NCI-H82 (cell line): ENCODE measurements around the gene MYT1.
A peak's percentile ranks its signal among the peaks of the same experiment; 100 is the strongest.

Experiments used
- DNase-seq: peaks from one replicate; lab custom pipeline; 2025; lab: John Stamatoyannopoulos, UW

MYT1 gene

GRCh38 chr20:64153861-64154589 lies 10.2 kb upstream of the MYT1 start:
- DNase-seq, result no peak

- DNase-seq, result no peak
Measured at GRCh38 chr20:64154590-64155257, 9.5 kb upstream of the MYT1 start.

- DNase-seq, result peak; percentile 85
Measured at GRCh38 chr20:64155258-64156135, 8.8 kb upstream of the MYT1 start.

GRCh38 chr20:64156136-64156885 lies 7.9 kb upstream of the MYT1 start:
- peak; percentile 43 for DNase-seq

GRCh38 chr20:64156886-64157875 lies 7.1 kb upstream of the MYT1 start:
- no peak for DNase-seq

GRCh38 chr20:64157878-64158277 lies 6.4 kb upstream of the MYT1 start:
- no peak for DNase-seq

GRCh38 chr20:64158346-64159285 lies 5.6 kb upstream of the MYT1 start:
- no peak for DNase-seq

- DNase-seq, result no peak
Measured at GRCh38 chr20:64159286-64159680, 5.0 kb upstream of the MYT1 start.

- peak; percentile 64 for DNase-seq
Measured at GRCh38 chr20:64159711-64160110, 4.5 kb upstream of the MYT1 start.

GRCh38 chr20:64160118-64160517 lies 4.1 kb upstream of the MYT1 start:
- peak; percentile 82 for DNase-seq

GRCh38 chr20:64160526-64161355 lies 3.5 kb upstream of the MYT1 start:
- DNase-seq, result peak; percentile 95

- DNase-seq, result peak; percentile 88
Measured at GRCh38 chr20:64161356-64162238, 2.7 kb upstream of the MYT1 start.

GRCh38 chr20:64162239-64162910 lies 1.9 kb upstream of the MYT1 start:
- peak; percentile 43 for DNase-seq

GRCh38 chr20:64163776-64164122 lies 503 bp upstream of the MYT1 start:
- no peak for DNase-seq

- peak; percentile 96 for DNase-seq
Measured at GRCh38 chr20:64165866-64166600, 1.8 kb downstream of the MYT1 start.
